Loucy (cell line): ENCODE results near the gene CNPPD1.

ENCODE experiments used
- EZH2phosphoT487 ChIP-seq: fragments of 200-600 bp; IDR thresholded peaks from 2 replicates; pipeline ENCODE4 v1.6.1; 2018; ENCODE audit warnings: antibody characterized with exemption, mild to moderate bottlenecking, moderate library complexity, borderline replicate concordance
- TF ChIP-seq, protein P1 (sequence below): fragments of 200-600 bp; sonication (generic); conservative IDR thresholded peaks from 2 replicates; pipeline ENCODE4 v1.5.1; 2014; ENCODE audit warnings: mild to moderate bottlenecking, antibody characterized with exemption, low read length

DNA sequence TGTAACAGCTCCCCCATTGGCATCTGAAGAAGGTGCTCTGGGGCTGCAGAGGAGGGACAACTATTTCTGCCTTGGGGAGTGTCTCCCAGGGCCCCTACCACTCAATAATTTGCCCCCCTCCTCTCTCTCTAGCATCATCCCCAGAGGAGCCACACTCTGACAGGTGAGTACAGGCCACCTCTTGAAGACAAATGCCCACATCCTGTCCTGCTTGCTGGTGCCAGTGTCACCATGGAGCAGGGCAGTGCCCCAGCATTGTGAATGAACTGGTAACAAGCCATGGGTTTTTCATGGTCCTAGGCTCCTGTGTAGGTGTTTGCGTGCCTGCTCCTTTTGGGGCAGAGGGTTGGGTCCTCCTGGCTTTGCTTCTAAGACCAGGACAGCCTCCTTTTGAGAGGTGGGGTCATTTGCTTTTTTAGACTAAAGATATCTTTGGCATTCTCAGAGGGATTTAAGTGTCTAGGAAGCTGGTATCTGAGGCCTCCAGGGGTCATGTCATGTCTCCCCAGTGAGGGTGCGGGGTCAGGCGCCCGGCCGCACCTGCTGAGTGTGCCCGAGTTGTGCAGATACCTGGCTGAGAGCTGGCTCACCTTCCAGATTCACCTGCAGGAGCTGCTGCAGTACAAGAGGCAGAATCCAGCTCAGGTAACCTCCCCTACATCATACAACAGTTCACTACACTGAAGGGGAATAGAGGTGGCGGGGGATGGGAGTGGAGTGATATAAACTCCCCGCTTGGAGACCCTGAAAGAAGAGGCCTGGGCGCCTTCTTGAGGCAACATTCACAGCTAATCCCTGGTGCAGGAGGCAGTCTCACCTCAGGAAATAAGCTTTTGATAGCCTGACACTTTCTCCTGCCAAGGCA is 3.1 kb upstream of the CNPPD1 start:
- TF ChIP-seq, protein P1, sequence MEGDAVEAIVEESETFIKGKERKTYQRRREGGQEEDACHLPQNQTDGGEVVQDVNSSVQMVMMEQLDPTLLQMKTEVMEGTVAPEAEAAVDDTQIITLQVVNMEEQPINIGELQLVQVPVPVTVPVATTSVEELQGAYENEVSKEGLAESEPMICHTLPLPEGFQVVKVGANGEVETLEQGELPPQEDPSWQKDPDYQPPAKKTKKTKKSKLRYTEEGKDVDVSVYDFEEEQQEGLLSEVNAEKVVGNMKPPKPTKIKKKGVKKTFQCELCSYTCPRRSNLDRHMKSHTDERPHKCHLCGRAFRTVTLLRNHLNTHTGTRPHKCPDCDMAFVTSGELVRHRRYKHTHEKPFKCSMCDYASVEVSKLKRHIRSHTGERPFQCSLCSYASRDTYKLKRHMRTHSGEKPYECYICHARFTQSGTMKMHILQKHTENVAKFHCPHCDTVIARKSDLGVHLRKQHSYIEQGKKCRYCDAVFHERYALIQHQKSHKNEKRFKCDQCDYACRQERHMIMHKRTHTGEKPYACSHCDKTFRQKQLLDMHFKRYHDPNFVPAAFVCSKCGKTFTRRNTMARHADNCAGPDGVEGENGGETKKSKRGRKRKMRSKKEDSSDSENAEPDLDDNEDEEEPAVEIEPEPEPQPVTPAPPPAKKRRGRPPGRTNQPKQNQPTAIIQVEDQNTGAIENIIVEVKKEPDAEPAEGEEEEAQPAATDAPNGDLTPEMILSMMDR = no peak
- no peak for TF ChIP-seq EZH2phosphoT487
